HL-60 (cell line): ENCODE results near the gene TTC27.

Experiments used
- CTCF ChIP-seq: IDR thresholded peaks from one replicate; pipeline ENCODE4 v1.5.1; 2011; ENCODE audit warnings: low read length, control low read depth, inconsistent platforms; ENCODE audit not compliant: insufficient read depth
- POLR2AphosphoS5 ChIP-seq: IDR thresholded peaks from 2 replicates; pipeline ENCODE4 v1.6.1; 2012; ENCODE audit warnings: low read depth
- TF ChIP-seq, protein P1 (sequence below): IDR thresholded peaks from 2 replicates; pipeline ENCODE4 v1.6.1; 2012; ENCODE audit warnings: low read depth; ENCODE audit not compliant: insufficient replicate concordance

GRCh38 chr2:32838418-32838817 lies 210.6 kb downstream of the TTC27 start:
- TF ChIP-seq CTCF (no peak), POLR2AphosphoS5 (no peak)
- TF ChIP-seq, protein P1, sequence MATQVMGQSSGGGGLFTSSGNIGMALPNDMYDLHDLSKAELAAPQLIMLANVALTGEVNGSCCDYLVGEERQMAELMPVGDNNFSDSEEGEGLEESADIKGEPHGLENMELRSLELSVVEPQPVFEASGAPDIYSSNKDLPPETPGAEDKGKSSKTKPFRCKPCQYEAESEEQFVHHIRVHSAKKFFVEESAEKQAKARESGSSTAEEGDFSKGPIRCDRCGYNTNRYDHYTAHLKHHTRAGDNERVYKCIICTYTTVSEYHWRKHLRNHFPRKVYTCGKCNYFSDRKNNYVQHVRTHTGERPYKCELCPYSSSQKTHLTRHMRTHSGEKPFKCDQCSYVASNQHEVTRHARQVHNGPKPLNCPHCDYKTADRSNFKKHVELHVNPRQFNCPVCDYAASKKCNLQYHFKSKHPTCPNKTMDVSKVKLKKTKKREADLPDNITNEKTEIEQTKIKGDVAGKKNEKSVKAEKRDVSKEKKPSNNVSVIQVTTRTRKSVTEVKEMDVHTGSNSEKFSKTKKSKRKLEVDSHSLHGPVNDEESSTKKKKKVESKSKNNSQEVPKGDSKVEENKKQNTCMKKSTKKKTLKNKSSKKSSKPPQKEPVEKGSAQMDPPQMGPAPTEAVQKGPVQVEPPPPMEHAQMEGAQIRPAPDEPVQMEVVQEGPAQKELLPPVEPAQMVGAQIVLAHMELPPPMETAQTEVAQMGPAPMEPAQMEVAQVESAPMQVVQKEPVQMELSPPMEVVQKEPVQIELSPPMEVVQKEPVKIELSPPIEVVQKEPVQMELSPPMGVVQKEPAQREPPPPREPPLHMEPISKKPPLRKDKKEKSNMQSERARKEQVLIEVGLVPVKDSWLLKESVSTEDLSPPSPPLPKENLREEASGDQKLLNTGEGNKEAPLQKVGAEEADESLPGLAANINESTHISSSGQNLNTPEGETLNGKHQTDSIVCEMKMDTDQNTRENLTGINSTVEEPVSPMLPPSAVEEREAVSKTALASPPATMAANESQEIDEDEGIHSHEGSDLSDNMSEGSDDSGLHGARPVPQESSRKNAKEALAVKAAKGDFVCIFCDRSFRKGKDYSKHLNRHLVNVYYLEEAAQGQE = no peak
